Ascending aorta (tissue), 2 donors: ENCODE data around the gene SCLT1. TPM values are rescaled to one million over a fixed set of nuclear protein-coding genes. Genes with fewer than 3 reads are reported as not detected.

Source experiments
- DNase-seq, 2 donors: peaks; one replicate each; pipeline ENCODE4 v3.0.0-alpha.2; 2019; ENCODE audit warnings: low spot score in 2 of 2
- H3K27ac ChIP-seq, 2 donors: fragments of 200-600 bp; sonication (generic); one replicate each; pipeline ENCODE4 v1.5.1; 2016 to 2017; ENCODE audit warnings: mild to moderate bottlenecking in 1 of 2
- H3K27me3 ChIP-seq: fragments of 200-600 bp; sonication (generic); one replicate; pipeline ENCODE4 v1.5.1; 2017
- H3K36me3 ChIP-seq, 2 donors: fragments of 200-600 bp; sonication (generic); one replicate each; pipeline ENCODE4 v1.5.1; 2016
- H3K4me1 ChIP-seq, 2 donors: fragments of 200-600 bp; sonication (generic); one replicate each; pipeline ENCODE4 v1.5.1; 2016 to 2017; ENCODE audit warnings: mild to moderate bottlenecking in 1 of 2
- H3K4me3 ChIP-seq, 2 donors: fragments of 200-600 bp; sonication (generic); one replicate each; pipeline ENCODE4 v1.5.1; 2016 to 2017; ENCODE audit warnings: mild to moderate bottlenecking in 1 of 2
- H3K9me3 ChIP-seq, 2 donors: fragments of 200-600 bp; sonication (generic); one replicate each; pipeline ENCODE4 v1.5.1; 2016
- intact Hi-C: fragments of 100-400 bp; cut with DNase I; formaldehyde crosslinking; loops from one replicate; pipeline ENCODE4 v1.15.1; 2023
- total RNA-seq: library from RNA; depleted of rRNA; stranded (reverse); fragments of >200 nt; gene quantifications from one replicate; pipeline ENCODE4 v1.1.0, GENCODE V29; 2016
- TF ChIP-seq, protein P1 (sequence below), 3 experiments: fragments of 200-600 bp in 2 of 3; fragments of 450-650 bp in 1 of 3; sonication (generic) in 2 of 3; IDR thresholded peaks; one replicate each; pipeline ENCODE4 v1.5.1; 2016 to 2019; ENCODE audit warnings: antibody characterized with exemption in 3 of 3, mild to moderate bottlenecking in 1 of 3, moderate library complexity in 1 of 3

Gene SCLT1
- total RNA-seq, 1 donor from 2014 or later, result 7.0 TPM

DNA sequence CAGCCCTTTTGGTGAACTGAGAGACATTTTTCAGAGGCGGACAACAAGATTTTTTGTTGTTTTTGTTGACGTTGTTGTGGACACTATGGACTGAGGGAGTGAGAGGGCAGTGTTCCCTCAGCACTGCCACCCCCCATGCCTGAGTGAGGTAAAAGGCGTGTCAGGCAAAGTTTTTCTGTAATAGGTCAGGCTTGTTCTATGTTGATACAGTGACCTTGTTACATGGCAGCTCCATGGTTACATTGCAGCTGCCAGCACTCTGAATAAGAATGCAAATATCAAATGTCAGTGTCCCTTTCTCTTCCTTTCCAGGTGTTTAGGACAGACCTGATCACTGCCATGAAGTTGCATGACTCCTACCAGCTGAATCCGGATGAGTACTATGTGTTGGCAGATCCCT lies 247.3 kb downstream of the SCLT1 start:
- H3K27me3 ChIP-seq, result no peaks in the 10 kb centered on the region
- TF ChIP-seq, protein P1, sequence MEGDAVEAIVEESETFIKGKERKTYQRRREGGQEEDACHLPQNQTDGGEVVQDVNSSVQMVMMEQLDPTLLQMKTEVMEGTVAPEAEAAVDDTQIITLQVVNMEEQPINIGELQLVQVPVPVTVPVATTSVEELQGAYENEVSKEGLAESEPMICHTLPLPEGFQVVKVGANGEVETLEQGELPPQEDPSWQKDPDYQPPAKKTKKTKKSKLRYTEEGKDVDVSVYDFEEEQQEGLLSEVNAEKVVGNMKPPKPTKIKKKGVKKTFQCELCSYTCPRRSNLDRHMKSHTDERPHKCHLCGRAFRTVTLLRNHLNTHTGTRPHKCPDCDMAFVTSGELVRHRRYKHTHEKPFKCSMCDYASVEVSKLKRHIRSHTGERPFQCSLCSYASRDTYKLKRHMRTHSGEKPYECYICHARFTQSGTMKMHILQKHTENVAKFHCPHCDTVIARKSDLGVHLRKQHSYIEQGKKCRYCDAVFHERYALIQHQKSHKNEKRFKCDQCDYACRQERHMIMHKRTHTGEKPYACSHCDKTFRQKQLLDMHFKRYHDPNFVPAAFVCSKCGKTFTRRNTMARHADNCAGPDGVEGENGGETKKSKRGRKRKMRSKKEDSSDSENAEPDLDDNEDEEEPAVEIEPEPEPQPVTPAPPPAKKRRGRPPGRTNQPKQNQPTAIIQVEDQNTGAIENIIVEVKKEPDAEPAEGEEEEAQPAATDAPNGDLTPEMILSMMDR (IDR thresholded peaks at IDR 0.05), result no peak
- no peaks in the 10 kb centered on the region for H3K9me3 ChIP-seq
- peaks cover 64 to 72% of the 10 kb centered on the region in 2 donors for H3K36me3 ChIP-seq
- no peak overlapping the region for H3K4me3 ChIP-seq
- peaks cover 0 to 16% of the 10 kb centered on the region in 2 donors for H3K4me1 ChIP-seq
- no peak for DNase-seq
- H3K27ac ChIP-seq, result no peak overlapping the region
- intact Hi-C loops, result no loop called here

- peaks cover 54 to 62% of the 10 kb centered on the region in 2 donors for H3K36me3 ChIP-seq
- H3K4me3 ChIP-seq, result no peak overlapping the region
- peaks cover 0 to 20% of the 10 kb centered on the region in 2 donors for H3K4me1 ChIP-seq
- no peaks in the 10 kb centered on the region for H3K9me3 ChIP-seq
- no peaks in the 10 kb centered on the region for H3K27me3 ChIP-seq
- peak overlapping the region in 1 of 2 donors; percentile 23 for H3K27ac ChIP-seq
- TF ChIP-seq, protein P1 (IDR thresholded peaks at IDR 0.05), result no peak
- no peak for DNase-seq
- intact Hi-C loops, result no loop called here
Observed at GRCh38 chr4:128844931-128845330, 248.4 kb downstream of the SCLT1 start.

GRCh38 chr4:128841402-128841801 lies 251.9 kb downstream of the SCLT1 start:
- TF ChIP-seq, protein P1 (IDR thresholded peaks at IDR 0.05), result no peak
- Histone ChIP-seq H3K9me3 (no peaks in the 10 kb centered on the region), H3K4me3 (no peak overlapping the region), H3K27me3 (no peaks in the 10 kb centered on the region), H3K27ac (no peak overlapping the region), H3K4me1 (peaks cover 0 to 21% of the 10 kb centered on the region in 2 donors), H3K36me3 (peaks cover 19 to 27% of the 10 kb centered on the region in 2 donors)
- DNase-seq, result no peak
- intact Hi-C loops, result no loop called here

DNA sequence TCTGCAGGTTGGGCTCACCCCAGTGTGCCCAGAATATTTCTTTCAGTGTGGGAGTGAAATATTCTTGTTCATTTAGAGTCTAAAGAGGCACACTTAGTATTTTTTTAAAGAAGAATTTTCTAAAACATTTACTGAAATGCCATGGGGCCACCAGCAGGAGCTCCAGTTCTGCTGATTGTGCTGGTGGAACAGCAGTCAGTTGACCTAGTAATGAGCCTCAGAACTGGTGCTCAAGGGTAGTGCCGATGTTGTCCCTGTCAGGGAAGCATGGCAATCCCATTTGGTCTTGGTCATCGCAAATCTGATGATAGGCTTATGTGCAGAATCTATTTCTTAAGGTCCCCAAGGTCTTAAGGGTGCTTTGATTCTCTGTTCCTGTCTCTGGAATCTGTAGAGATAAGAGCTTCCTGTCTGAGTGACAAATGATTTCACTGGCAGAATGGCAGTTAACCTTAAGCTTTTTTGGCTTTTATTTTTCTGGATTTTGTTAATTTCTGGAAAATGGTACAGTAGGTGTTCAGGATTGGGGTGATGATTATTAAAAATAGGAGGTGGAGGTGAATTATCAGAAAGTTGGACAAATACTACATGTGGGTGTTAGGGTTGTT lies 252.5 kb downstream of the SCLT1 start:
- Histone ChIP-seq H3K9me3 (no peaks in the 10 kb centered on the region), H3K27ac (no peak overlapping the region), H3K27me3 (no peaks in the 10 kb centered on the region), H3K36me3 (peaks cover 14 to 22% of the 10 kb centered on the region in 2 donors), H3K4me3 (no peak overlapping the region), H3K4me1 (peaks cover 1 to 25% of the 10 kb centered on the region in 2 donors)
- no peak for DNase-seq
- intact Hi-C loops, result no loop called here
- TF ChIP-seq, protein P1 (IDR thresholded peaks at IDR 0.05), result no peak

- no peaks in the 10 kb centered on the region for H3K9me3 ChIP-seq
- DNase-seq, result no peak
- TF ChIP-seq, protein P1 (IDR thresholded peaks at IDR 0.05), result no peak
- H3K27me3 ChIP-seq, result no peaks in the 10 kb centered on the region
- no peak overlapping the region for H3K4me3 ChIP-seq
- peaks cover 10 to 21% of the 10 kb centered on the region in 2 donors for H3K4me1 ChIP-seq
- intact Hi-C loops, result no loop called here
- peaks cover 12 to 14% of the 10 kb centered on the region in 2 donors for H3K36me3 ChIP-seq
- no peak overlapping the region for H3K27ac ChIP-seq
Observed at GRCh38 chr4:128837679-128838078, 255.7 kb downstream of the SCLT1 start.
